Stomach (tissue), 9 donors: ENCODE results near the gene MYL9. TPM values are rescaled to one million over a fixed set of nuclear protein-coding genes. Genes with fewer than 3 reads are reported as not detected.

Experiments
- DNase-seq, 2 donors: peaks; one replicate each; pipeline versions ENCODE4 v3.0.0 to v3.0.0-alpha.2; 2013 to 2019
- H3K27ac ChIP-seq, 5 donors: fragments of 200-600 bp in 4 of 5; sonication (generic) in 4 of 5; one replicate each; pipeline ENCODE4 v1.5.1; 2013 to 2019; ENCODE audit warnings: mild to moderate bottlenecking in 1 of 5, moderate library complexity in 1 of 5
- H3K27me3 ChIP-seq, 3 donors: fragments of 200-600 bp; sonication (generic); one replicate each; pipeline ENCODE4 v1.5.1; 2017 to 2019; ENCODE audit warnings: mixed run types in 1 of 3
- H3K36me3 ChIP-seq, 4 donors: fragments of 200-600 bp; sonication (generic); 1 replicate in 3 of 4; 2 replicates in 1 of 4; pipeline ENCODE4 v1.5.1; 2016 to 2019
- H3K4me1 ChIP-seq, 4 donors: fragments of 200-600 bp; sonication (generic); one replicate each; pipeline ENCODE4 v1.5.1; 2016 to 2019
- H3K4me3 ChIP-seq, 4 donors: fragments of 200-600 bp; sonication (generic) in 3 of 4; one replicate each; pipeline ENCODE4 v1.5.1; 2016 to 2019; ENCODE audit warnings: mild to moderate bottlenecking in 1 of 4
- H3K9me3 ChIP-seq, 4 donors: fragments of 200-600 bp; sonication (generic); one replicate each; pipeline ENCODE4 v1.5.1; 2016 to 2019
- EP300 ChIP-seq: sonication (generic); formaldehyde crosslinking; IDR thresholded peaks from one replicate; pipeline ENCODE4 v1.6.1; 2017; ENCODE audit warnings: antibody characterized with exemption
- POLR2A ChIP-seq, 4 donors: fragments of 450-650 bp; IDR thresholded peaks; one replicate each; pipeline ENCODE4 v1.6.1; 2016; ENCODE audit warnings: antibody characterized with exemption in 4 of 4, control low read depth in 2 of 4, mild to moderate bottlenecking in 1 of 4, moderate library complexity in 1 of 4
- POLR2AphosphoS5 ChIP-seq, 3 donors: sonication (generic); formaldehyde crosslinking; IDR thresholded peaks; one replicate each; pipeline ENCODE4 v1.6.1; 2016; ENCODE audit warnings: antibody characterized with exemption in 3 of 3
- WGBS, 5 donors: extraction: QIAGEN DNeasy Blood & Tissue Kit in 3 of 5; methylation state at CpG; one replicate each; pipeline versions ENCODE4 v1.1.5 to v1.1.7; 2013 to 2018; 5-methylcytosine and 5-hydroxymethylcytosine counted together
- intact Hi-C: fragments of 100-400 bp; cut with DNase I; formaldehyde crosslinking; loops from one replicate; pipeline ENCODE4 v1.15.1; 2023; ENCODE audit warnings: low total_unique reads
- polyA plus RNA-seq, 3 donors: library from polyadenylated mRNA; stranded (reverse); fragments of 200-250 nt; gene quantifications; one replicate each; pipeline ENCODE4 v1.2.3, GENCODE V29; 2013
- total RNA-seq, 5 donors: library from RNA; depleted of rRNA; stranded (reverse); fragments of >200 nt; gene quantifications; one replicate each; pipeline versions ENCODE4 v1.1.0 to v1.2.3, GENCODE V29; 2014 to 2016
- TF ChIP-seq, protein P1 (sequence below), 7 experiments: fragments of 450-650 bp in 4 of 7; fragments of 200-600 bp in 3 of 7; sonication (generic) in 3 of 7; IDR thresholded peaks; one replicate each; pipeline ENCODE4 v1.5.1; 2016 to 2019; ENCODE audit warnings: antibody characterized with exemption in 7 of 7, control low read depth in 2 of 7, mild to moderate bottlenecking in 1 of 7
- donor health status: healthy with polysubstance abuse.
- donor health status: Bipolar disorder and iron deficiency.
- donor health status: healthy.

The MYL9 gene
- total and polyA plus RNA-seq, 8 donors, result 33.0 to 941 (median 223) TPM

DNA sequence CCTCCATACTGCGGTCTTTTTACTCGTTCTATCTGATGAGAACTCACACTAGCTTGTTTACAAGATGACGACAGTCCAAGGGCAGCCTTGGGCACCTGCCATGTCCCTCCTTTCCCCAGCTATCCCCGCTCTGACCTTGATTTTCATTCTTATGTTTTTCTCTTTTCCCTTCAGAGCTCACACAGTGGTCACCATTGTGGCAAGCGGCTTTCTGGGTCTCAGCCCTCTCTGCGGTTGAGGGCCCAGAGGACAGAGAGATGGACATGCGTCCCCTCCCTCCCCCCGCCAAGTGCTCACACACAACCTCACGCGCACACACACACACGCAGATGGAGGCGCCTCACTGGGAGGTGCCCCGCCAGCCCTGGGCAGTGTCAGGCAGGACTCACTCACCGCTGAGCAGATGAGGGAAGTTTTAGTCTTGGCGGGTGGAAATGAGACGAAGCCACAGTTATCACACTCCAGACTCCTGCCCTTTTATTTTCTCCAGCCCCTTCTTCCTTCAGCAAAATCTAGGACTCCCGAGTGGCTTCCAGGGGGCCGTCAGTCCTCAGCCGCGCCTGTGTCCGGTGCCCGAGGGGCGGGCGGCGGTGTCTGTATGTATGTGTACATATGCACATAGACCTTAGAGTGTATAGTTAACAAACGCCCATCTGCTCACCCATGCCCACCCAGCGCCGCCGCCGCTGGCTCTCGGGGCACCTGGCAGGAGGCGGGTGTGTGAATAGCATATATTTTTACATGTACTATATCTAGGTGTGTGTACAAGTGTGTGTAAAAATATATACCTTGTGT is 13.8 kb upstream of the MYL9 start:
- Histone ChIP-seq H3K4me3 (no peak overlapping the region), H3K27ac (peak overlapping the region in 4 of 5 donors; percentile 8 to 78 (median 60)), H3K9me3 (no peaks in the 10 kb centered on the region), H3K27me3 (no peaks in the 10 kb centered on the region), H3K36me3 (peaks cover 39 to 68% (median 62%) of the 10 kb centered on the region in 4 donors), H3K4me1 (peaks cover 0 to 20% (median 0%) of the 10 kb centered on the region in 4 donors)
- DNase-seq, result no peak
- intact Hi-C loops, result no loop called here
- TF ChIP-seq POLR2AphosphoS5 (IDR thresholded peaks at IDR 0.05), result peak in 1 of 3 donors; percentile 17
- TF ChIP-seq, protein P1, sequence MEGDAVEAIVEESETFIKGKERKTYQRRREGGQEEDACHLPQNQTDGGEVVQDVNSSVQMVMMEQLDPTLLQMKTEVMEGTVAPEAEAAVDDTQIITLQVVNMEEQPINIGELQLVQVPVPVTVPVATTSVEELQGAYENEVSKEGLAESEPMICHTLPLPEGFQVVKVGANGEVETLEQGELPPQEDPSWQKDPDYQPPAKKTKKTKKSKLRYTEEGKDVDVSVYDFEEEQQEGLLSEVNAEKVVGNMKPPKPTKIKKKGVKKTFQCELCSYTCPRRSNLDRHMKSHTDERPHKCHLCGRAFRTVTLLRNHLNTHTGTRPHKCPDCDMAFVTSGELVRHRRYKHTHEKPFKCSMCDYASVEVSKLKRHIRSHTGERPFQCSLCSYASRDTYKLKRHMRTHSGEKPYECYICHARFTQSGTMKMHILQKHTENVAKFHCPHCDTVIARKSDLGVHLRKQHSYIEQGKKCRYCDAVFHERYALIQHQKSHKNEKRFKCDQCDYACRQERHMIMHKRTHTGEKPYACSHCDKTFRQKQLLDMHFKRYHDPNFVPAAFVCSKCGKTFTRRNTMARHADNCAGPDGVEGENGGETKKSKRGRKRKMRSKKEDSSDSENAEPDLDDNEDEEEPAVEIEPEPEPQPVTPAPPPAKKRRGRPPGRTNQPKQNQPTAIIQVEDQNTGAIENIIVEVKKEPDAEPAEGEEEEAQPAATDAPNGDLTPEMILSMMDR (IDR thresholded peaks at IDR 0.05), result no peak
- 78 to 89% (median 85%) methylated on average over 26 to 32 of the region's 32 CpGs for whole genome bisulfite sequencing, 5 donors

GRCh38 chr20:36528176-36528874 is 13.0 kb upstream of the MYL9 start:
- no peak for DNase-seq
- Histone ChIP-seq H3K27ac (peak overlapping the region in 2 of 5 donors; percentile 73 to 78), H3K27me3 (no peaks in the 10 kb centered on the region), H3K9me3 (no peaks in the 10 kb centered on the region), H3K4me3 (no peak overlapping the region), H3K4me1 (peaks cover 0 to 20% (median 0%) of the 10 kb centered on the region in 4 donors), H3K36me3 (peaks cover 39 to 61% (median 56%) of the 10 kb centered on the region in 4 donors)
- WGBS, 5 donors, result 87 to 89% (median 88%) methylated on average over 9 to 18 of the region's 18 CpGs
- TF ChIP-seq POLR2A (IDR thresholded peaks at IDR 0.05) (no peak), POLR2AphosphoS5 (IDR thresholded peaks at IDR 0.05) (no peak), EP300 (no peak)
- TF ChIP-seq, protein P1 (IDR thresholded peaks at IDR 0.05), result no peak
- intact Hi-C loops, result no loop called here

- no peak for DNase-seq
- H3K36me3 ChIP-seq, result peaks cover 38 to 57% (median 51%) of the 10 kb centered on the region in 4 donors
These were observed 12.4 kb upstream of the MYL9 start for GRCh38 chr20:36528875-36529417.

GRCh38 chr20:36532388-36532787 is 8.9 kb upstream of the MYL9 start:
- Histone ChIP-seq H3K27me3 (no peaks in the 10 kb centered on the region), H3K9me3 (no peaks in the 10 kb centered on the region), H3K36me3 (peaks cover 5 to 22% (median 16%) of the 10 kb centered on the region in 4 donors), H3K4me3 (no peak overlapping the region), H3K27ac (no peak overlapping the region), H3K4me1 (peaks cover 0 to 4% (median under 1%) of the 10 kb centered on the region in 4 donors)
- TF ChIP-seq, protein P1 (IDR thresholded peaks at IDR 0.05), result no peak
- TF ChIP-seq EP300 (no peak), POLR2A (IDR thresholded peaks at IDR 0.05) (no peak), POLR2AphosphoS5 (IDR thresholded peaks at IDR 0.05) (no peak)
- 77 to 85% (median 81%) methylated on average over 9 to 10 of the region's 10 CpGs for WGBS, 5 donors
- intact Hi-C loops, result no loop called here
- no peak for DNase-seq

More at GRCh38 chr20:36528875-36529417, 12.4 kb upstream of the MYL9 start:
- Histone ChIP-seq H3K27ac (peak overlapping the region in 1 of 5 donors; percentile 78), H3K9me3 (no peaks in the 10 kb centered on the region), H3K4me3 (no peak overlapping the region), H3K4me1 (peaks cover 0 to 20% (median 0%) of the 10 kb centered on the region in 4 donors), H3K27me3 (no peaks in the 10 kb centered on the region)
- intact Hi-C loops, result no loop called here
- TF ChIP-seq EP300, result no peak
- no peak for TF ChIP-seq POLR2AphosphoS5 (IDR thresholded peaks at IDR 0.05)
- no peak for TF ChIP-seq POLR2A (IDR thresholded peaks at IDR 0.05)
- TF ChIP-seq, protein P1 (IDR thresholded peaks at IDR 0.05), result no peak
- WGBS, 5 donors, result 87 to 91% (median 89%) methylated on average over 14 of the region's 14 CpGs
